Lower lobe of right lung (tissue), 2 donors: ENCODE results near the gene PXK. TPM values are rescaled to one million over a fixed set of nuclear protein-coding genes. Genes with fewer than 3 reads are reported as not detected.
"Not testable (repeated sequence)": the region's sequence is repeated elsewhere in the genome, so short reads cannot be mapped to it uniquely, and the experiment has no call there.

Source experiments
- ATAC-seq, 2 donors: fragments of 200-7000 bp; cut with Tn5 transposase; one replicate each; pipeline ENCODE4 v1.9.1; 2020 to 2022; ENCODE audit warnings: mild to moderate bottlenecking in 2 of 2, moderate library complexity in 2 of 2
- DNase-seq: peaks from one replicate; pipeline ENCODE4 v3.0.0-alpha.2; 2020
- H3K27ac ChIP-seq: fragments of 200-600 bp; one replicate; pipeline ENCODE4 v1.8.0; 2022
- H3K27me3 ChIP-seq: fragments of 200-600 bp; one replicate; pipeline ENCODE4 v1.8.0; 2022; ENCODE audit warnings: low read depth
- H3K36me3 ChIP-seq: fragments of 200-600 bp; one replicate; pipeline ENCODE4 v1.8.0; 2022; ENCODE audit warnings: mild to moderate bottlenecking
- H3K4me1 ChIP-seq: fragments of 200-600 bp; one replicate; pipeline ENCODE4 v1.8.0; 2022
- H3K4me3 ChIP-seq: fragments of 200-600 bp; one replicate; pipeline ENCODE4 v1.8.0; 2022; ENCODE audit warnings: mild to moderate bottlenecking
- H3K9me3 ChIP-seq: fragments of 200-600 bp; one replicate; pipeline ENCODE4 v1.8.0; 2022
- intact Hi-C: fragments of 100-400 bp; cut with DNase I; formaldehyde crosslinking; loops from one replicate; pipeline ENCODE4 v1.11.0; 2022
- long read RNA-seq: library from polyadenylated mRNA; unstranded; transcript quantifications from one replicate; pipeline ENCODE4 v2.0.0, GENCODE V29; 2021
- total RNA-seq: library from RNA; stranded (reverse); fragmentation: NEBNext Ultra II Directional; extraction: Animal tissue kit (Norgen Biotek cat#: 25700); gene quantifications from one replicate; pipeline ENCODE4 v1.2.1, GENCODE V29; 2021
- TF ChIP-seq, protein P1 (sequence below): fragments of 200-600 bp; IDR thresholded peaks from one replicate; pipeline ENCODE4 v1.8.0; 2022; ENCODE audit warnings: antibody characterized with exemption, mild to moderate bottlenecking
- donor health status: DM: no; HTN: yes; CAD: no; lungs with severe emphysema.

The PXK gene
- total RNA-seq: 23.7 TPM
- long read RNA-seq, transcript PXK-201 (17 exons, 1,974 nt): major isoform, 9 of 48 reads
- long read RNA-seq, transcript PXK-202 (18 exons, 2,037 nt): major isoform, 9 of 48 reads
- long read RNA-seq, partial matches to known transcripts: 14 of 48 reads
- long read RNA-seq, other reads (novel, unspliced or antisense): 14 of 48 reads

DNA sequence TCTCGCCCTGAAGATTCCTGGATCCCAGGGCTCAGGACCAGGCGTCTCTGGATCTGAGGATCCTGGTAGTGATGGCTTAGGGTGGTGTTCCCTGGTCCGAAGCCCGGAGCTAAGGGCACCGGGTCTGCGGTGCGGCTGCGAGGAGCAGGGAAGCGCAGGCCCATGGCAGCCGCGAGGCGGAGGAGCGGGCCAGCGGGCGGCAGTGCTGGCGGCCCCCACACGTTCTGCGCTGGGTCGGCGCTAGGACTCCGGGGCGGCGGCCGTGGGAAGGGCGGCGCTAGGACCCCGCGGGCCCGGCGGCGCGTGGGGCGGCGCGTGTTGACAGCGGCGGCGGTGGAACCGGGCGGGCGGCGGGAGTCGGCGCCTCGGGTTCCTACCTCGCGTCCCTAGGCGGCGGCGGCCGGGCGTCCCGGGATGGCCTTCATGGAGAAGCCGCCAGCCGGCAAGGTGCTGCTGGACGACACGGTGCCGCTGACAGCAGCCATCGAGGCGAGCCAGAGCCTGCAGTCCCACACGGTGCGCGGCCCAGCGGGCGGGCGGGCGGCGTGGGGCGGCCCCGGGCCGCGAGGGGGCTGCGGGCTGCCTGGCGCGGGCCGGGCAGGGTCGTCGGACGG lies at the start of gene PXK:
Gene PXK, plus strand, starts transcription at position 318 of the 614 bp plus-strand sequence. Its CDS starts 97 bp downstream, at position 415.
- intact Hi-C loops: no loop called here
- TF ChIP-seq, protein P1, sequence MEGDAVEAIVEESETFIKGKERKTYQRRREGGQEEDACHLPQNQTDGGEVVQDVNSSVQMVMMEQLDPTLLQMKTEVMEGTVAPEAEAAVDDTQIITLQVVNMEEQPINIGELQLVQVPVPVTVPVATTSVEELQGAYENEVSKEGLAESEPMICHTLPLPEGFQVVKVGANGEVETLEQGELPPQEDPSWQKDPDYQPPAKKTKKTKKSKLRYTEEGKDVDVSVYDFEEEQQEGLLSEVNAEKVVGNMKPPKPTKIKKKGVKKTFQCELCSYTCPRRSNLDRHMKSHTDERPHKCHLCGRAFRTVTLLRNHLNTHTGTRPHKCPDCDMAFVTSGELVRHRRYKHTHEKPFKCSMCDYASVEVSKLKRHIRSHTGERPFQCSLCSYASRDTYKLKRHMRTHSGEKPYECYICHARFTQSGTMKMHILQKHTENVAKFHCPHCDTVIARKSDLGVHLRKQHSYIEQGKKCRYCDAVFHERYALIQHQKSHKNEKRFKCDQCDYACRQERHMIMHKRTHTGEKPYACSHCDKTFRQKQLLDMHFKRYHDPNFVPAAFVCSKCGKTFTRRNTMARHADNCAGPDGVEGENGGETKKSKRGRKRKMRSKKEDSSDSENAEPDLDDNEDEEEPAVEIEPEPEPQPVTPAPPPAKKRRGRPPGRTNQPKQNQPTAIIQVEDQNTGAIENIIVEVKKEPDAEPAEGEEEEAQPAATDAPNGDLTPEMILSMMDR: no peak
- H3K4me3 ChIP-seq: peak within 1 kb of the TSS; percentile 79
- H3K4me1 ChIP-seq: peaks cover 35% of the 10 kb centered on the region
- no peaks in the 10 kb centered on the region for H3K9me3 ChIP-seq
- no peaks in the 10 kb centered on the region for H3K27me3 ChIP-seq
- H3K27ac ChIP-seq: peak within 1 kb of the TSS; percentile 60
- peak; percentile 96 to 98 for ATAC-seq
- H3K36me3 ChIP-seq: no peaks in the 10 kb centered on the region
- peak; percentile 88 for DNase-seq

DNA sequence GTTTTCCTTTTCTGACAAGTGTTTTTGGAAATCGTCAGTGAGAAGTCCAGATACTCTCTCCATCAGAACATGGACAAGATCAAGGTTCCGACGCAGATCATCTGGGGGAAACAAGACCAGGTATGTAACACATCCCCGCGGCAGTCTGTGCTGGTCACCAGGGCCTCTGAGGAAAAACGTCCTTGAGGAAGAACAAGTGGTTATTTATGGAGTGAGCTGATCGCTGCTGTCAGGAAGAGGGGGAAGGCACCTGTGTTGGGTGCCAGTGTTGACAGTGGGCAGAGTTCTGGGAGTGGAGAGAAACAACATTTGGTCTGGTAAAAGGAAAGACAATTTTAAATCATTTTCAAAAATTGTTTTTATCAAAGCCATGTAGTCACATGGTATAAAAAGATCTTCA lies 47.4 kb upstream of the PXK start:
- Histone ChIP-seq H3K9me3 (no peaks in the 10 kb centered on the region), H3K27me3 (no peaks in the 10 kb centered on the region), H3K4me3 (no peak overlapping the region), H3K27ac (no peak overlapping the region), H3K36me3 (peaks cover 49% of the 10 kb centered on the region), H3K4me1 (no peaks in the 10 kb centered on the region)
- ATAC-seq (no peak), DNase-seq (no peak)
- TF ChIP-seq, protein P1: no peak
- intact Hi-C loops: no loop called here

DNA sequence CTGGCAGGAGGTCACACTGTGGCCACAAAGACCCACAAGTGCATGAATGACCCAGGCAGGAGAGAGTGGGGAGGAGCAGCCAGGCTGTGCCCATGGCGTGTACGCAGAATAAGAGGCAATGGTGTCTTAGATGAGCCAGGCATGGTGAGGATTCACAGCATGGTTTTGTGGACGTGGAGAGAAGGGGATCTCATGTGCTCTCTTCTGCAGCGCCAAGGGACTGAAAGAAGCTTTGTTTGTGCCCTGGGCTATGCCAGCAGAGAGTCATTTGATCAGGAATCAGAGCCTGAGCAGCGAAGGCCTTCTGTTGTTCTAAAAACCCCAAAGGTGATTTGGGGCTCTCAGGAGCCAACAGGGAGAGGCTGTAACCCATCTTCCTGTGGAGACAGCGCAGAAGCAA lies 45.3 kb upstream of the PXK start:
- H3K27me3 ChIP-seq: no peaks in the 10 kb centered on the region
- no peak overlapping the region for H3K27ac ChIP-seq
- TF ChIP-seq, protein P1: no peak
- no peak for DNase-seq
- H3K4me1 ChIP-seq: no peaks in the 10 kb centered on the region
- intact Hi-C loops: no loop called here
- H3K4me3 ChIP-seq: no peak overlapping the region
- H3K36me3 ChIP-seq: peaks cover 37% of the 10 kb centered on the region
- ATAC-seq: no peak
- no peaks in the 10 kb centered on the region for H3K9me3 ChIP-seq

DNA sequence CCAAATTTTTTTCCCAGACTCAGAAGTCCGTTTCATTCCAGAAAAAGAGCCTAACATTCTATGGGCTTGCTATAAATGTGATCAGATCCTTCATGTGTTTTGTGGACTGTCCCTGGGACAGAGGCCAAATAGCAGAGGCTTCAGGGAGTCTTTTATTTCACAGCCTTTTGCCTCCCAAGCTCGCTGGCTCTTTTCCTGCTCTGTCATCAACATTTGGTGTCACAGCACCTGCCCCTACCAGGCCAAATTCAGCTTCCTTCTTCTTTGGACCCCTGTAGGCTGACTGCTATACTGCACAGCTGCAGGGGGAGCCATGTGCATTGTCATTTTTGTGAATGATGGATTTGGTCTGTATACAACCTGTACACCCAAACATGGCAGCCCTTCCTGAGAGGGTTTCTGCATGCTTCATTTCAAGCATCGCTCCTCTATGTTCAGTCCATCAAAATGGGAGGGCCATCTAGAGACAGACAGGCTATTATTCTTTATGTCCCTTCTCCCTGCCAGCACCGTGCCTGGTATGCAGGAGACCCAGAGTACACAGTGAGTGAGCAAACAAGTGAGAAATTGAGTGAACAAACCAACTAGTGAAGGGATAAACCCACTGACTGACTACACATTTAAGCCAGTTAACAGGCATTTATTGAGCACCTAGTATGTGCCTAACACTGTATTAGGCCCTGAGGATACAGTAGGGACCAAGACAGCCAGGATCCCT lies 44.5 kb upstream of the PXK start:
- no peak for ATAC-seq
- Histone ChIP-seq H3K27ac (no peak overlapping the region), H3K4me3 (no peak overlapping the region), H3K4me1 (no peaks in the 10 kb centered on the region), H3K36me3 (peaks cover 37% of the 10 kb centered on the region), H3K9me3 (no peaks in the 10 kb centered on the region), H3K27me3 (no peaks in the 10 kb centered on the region)
- DNase-seq: no peak
- TF ChIP-seq, protein P1: no peak
- intact Hi-C loops: no loop called here

DNA sequence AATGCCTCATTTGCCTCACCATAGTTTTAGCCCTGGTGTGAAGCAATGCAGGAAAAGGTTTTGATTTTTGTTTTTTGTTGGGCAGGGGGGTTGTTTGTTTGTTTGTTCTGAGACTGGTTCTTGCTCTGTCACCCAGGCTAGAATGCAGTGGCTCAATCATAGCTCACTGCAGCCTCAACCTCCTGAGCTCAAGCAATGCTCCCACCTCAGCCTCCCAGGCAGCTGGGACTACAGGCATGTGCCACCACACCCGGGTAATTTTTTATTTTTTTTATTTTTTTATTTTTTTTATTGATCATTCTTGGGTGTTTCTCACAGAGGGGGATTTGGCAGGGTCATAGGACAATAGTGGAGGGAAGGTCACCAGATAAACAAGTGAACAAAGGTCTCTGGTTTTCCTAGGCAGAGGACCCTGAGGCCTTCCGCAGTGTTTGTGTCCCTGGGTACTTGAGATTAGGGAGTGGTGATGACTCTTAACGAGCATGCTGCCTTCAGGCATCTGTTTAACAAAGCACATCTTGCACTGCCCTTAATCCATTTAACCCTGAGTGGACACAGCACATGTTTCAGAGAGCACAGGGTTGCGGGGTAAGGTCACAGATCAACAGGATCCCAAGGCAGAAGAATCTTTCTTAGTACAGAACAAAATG lies 43.6 kb upstream of the PXK start:
- H3K27ac ChIP-seq, H3K27me3 ChIP-seq, H3K4me1 ChIP-seq, ATAC-seq, H3K4me3 ChIP-seq, DNase-seq, intact Hi-C loops, H3K9me3 ChIP-seq: not testable (repeated sequence)
- peaks cover 42% of the 10 kb centered on the region for H3K36me3 ChIP-seq

DNA sequence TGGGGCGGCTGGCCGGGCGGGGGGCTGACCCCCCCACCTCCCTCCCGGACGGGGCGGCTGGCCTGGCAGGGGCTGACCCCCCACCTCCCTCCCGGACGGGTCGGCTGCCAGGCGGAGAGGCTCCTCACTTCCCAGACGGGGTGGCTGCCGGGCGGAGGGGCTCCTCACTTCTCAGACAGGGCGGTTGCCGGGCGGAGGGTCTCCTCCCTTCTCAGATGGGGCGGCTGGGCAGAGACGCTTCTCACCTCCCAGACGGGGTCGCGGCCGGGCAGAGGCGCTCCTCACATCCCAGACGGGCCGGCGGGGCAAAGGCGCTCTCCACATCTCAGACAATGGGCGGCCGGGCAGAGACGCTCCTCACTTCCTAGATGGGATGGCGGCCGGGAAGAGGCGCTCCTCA lies 42.2 kb upstream of the PXK start:
- DNase-seq, H3K27me3 ChIP-seq, H3K27ac ChIP-seq, H3K9me3 ChIP-seq, ATAC-seq, intact Hi-C loops, H3K4me3 ChIP-seq, H3K4me1 ChIP-seq: not testable (repeated sequence)
- H3K36me3 ChIP-seq: peaks cover 36% of the 10 kb centered on the region
